PFSK-1 (cell line): Measurements from ENCODE around the gene MAN1A2.

ENCODE experiments used
- FOXP2 ChIP-seq: optimal IDR thresholded peaks from 2 replicates; pipeline ENCODE3; 2011; ENCODE audit warnings: borderline replicate concordance, control low read depth, inconsistent platforms; ENCODE audit not compliant: insufficient read depth; ENCODE audit errors: extremely low read length, extremely low read depth
- POLR2AphosphoS5 ChIP-seq: IDR thresholded peaks from 2 replicates; pipeline ENCODE4 v1.6.1; 2012; ENCODE audit warnings: low read depth, mild to moderate bottlenecking, control low read depth, low read length, moderate library complexity
- REST ChIP-seq, 2 experiments: IDR thresholded peaks; 2 replicates each; pipeline versions ENCODE4 v1.6.1 to v1.8.0; 2011 to 2012; ENCODE audit warnings: low read depth in 2 of 2, low read length in 2 of 2, control low read depth in 1 of 2, inconsistent platforms in 1 of 2, mild to moderate bottlenecking in 1 of 2, moderate library complexity in 1 of 2; ENCODE audit not compliant: insufficient read depth in 1 of 2
- SIN3A ChIP-seq: IDR thresholded peaks from 2 replicates; pipeline ENCODE4 v1.6.1; 2012; ENCODE audit warnings: mild to moderate bottlenecking, low read length, moderate library complexity, borderline replicate concordance; ENCODE audit not compliant: insufficient read depth
- TAF1 ChIP-seq: IDR thresholded peaks from 2 replicates; pipeline ENCODE4 v1.6.1; 2012; ENCODE audit warnings: low read length, control low read depth, borderline replicate concordance; ENCODE audit not compliant: insufficient read depth

MAN1A2 gene

DNA sequence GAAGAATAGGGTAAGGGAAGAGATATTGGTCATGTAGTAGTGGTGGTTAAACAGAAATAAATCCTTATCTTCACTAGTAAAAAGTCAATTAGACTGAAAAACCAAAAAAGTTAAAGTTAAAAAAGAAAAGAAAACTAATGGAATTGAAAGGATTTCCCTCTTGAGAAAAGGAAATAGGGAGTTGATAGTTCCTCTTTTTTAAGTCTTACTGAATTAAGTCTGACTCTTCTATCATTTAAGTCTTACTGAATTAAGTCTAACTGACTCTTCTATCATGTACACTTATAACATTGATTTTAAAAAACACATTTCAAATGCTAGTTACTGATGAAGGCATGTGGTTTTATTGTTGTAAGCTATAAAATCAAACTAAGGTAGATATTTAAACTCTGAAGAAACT is 189.1 kb downstream of the MAN1A2 start:
- TF ChIP-seq SIN3A (no peak), REST (IDR thresholded peaks at IDR 0.05; ENCODE audit: insufficient read depth in 1 of 2, low read depth in 2 of 2, low read length in 2 of 2) (no peak), FOXP2 (no peak), TAF1 (no peak), POLR2AphosphoS5 (no peak)

GRCh38 chr1:117556976-117557375 is 189.7 kb downstream of the MAN1A2 start:
- no peak for TF ChIP-seq TAF1
- no peak for TF ChIP-seq SIN3A
- TF ChIP-seq FOXP2: no peak
- TF ChIP-seq POLR2AphosphoS5: no peak
- no peak for TF ChIP-seq REST (IDR thresholded peaks at IDR 0.05; ENCODE audit: insufficient read depth in 1 of 2, low read depth in 2 of 2, low read length in 2 of 2)

DNA sequence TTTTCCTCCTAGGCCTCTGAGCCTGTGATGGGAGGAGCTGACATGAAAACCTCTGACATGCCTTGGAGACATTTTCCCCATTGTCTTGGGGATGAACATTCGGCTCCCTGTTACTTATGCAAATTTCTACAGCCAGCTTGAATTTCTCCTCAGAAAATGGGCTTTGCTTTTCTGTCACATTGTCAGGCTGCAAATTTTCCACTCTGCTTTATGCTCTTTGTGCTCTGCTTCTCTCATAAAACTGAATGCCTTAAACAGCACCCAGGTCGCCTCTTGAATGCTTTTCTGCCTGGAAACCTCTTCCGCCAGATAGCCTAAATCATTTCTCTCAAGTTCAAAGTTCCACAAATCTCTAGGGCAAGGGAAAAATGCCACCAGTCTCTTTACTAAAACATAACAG is 191.9 kb downstream of the MAN1A2 start:
- TF ChIP-seq POLR2AphosphoS5: no peak
- TF ChIP-seq REST (IDR thresholded peaks at IDR 0.05; ENCODE audit: insufficient read depth in 1 of 2, low read depth in 2 of 2, low read length in 2 of 2): no peak

GRCh38 chr1:117559985-117560384 is 192.7 kb downstream of the MAN1A2 start:
- TF ChIP-seq POLR2AphosphoS5 (no peak), REST (IDR thresholded peaks at IDR 0.05; ENCODE audit: insufficient read depth in 1 of 2, low read depth in 2 of 2, low read length in 2 of 2) (no peak), SIN3A (no peak), FOXP2 (no peak), TAF1 (no peak)

- no peak for TF ChIP-seq TAF1
- TF ChIP-seq POLR2AphosphoS5: no peak
- no peak for TF ChIP-seq REST (IDR thresholded peaks at IDR 0.05; ENCODE audit: insufficient read depth in 1 of 2, low read depth in 2 of 2, low read length in 2 of 2)
- TF ChIP-seq SIN3A: no peak
- TF ChIP-seq FOXP2: no peak
Observed at GRCh38 chr1:117561071-117561470, 193.8 kb downstream of the MAN1A2 start.
